IMR-90 (cell line): ENCODE measurements around the gene FZD4. TPM values are rescaled to one million over a fixed set of nuclear protein-coding genes. Genes with fewer than 3 reads are reported as not detected.

Source experiments
- ATAC-seq: fragments of 200-7000 bp; cut with Tn5 transposase; 2 replicates; pipeline ENCODE4 v1.9.1; 2020; ENCODE audit warnings: low read depth, mild to moderate bottlenecking, moderate library complexity
- BruUV-seq: library from RNA; stranded (reverse); fragments of 400-500 nt; replicated peaks from 2 replicates; lab custom pipeline; 2021; lab: Mats Ljungman, UMichigan
- CTCF ChIA-PET: fragments of 300-600 bp; formaldehyde crosslinking; extraction: SDS; loops from one replicate; lab custom pipeline; 2021; ENCODE audit warnings: antibody characterized with exemption; lab: Yijun Ruan, JAX
- POLR2A ChIA-PET: fragments of 300-600 bp; sonication (Branson Sonifier 250); formaldehyde crosslinking; loops from one replicate; lab custom pipeline; 2022; ENCODE audit warnings: antibody characterized with exemption; ENCODE audit not compliant: unreplicated experiment; lab: Charles Lee
- DNase-seq: peaks from one replicate; pipeline ENCODE4 v3.0.0; 2013
- H2AFZ ChIP-seq: replicated peaks from 2 replicates; pipeline ENCODE3; 2013; ENCODE audit warnings: low read length, mild to moderate bottlenecking; ENCODE audit not compliant: poor library complexity
- H2AK5ac ChIP-seq: 2 replicates; pipeline ENCODE4 v1.6.1; 2013; ENCODE audit warnings: low read depth, low read length, inconsistent platforms
- H2AK9ac ChIP-seq: replicated peaks from 2 replicates; pipeline ENCODE3; 2013; ENCODE audit warnings: mild to moderate bottlenecking, low read depth, low read length, moderate library complexity; ENCODE audit not compliant: poor library complexity
- H2BK120ac ChIP-seq: 2 replicates; pipeline ENCODE4 v1.6.1; 2013; ENCODE audit warnings: low read depth, low read length, inconsistent platforms
- H2BK15ac ChIP-seq: 3 replicates; pipeline ENCODE4 v1.6.1; 2013; ENCODE audit warnings: low read depth, low read length, inconsistent platforms
- H2BK20ac ChIP-seq: 2 replicates; pipeline ENCODE4 v1.6.1; 2013; ENCODE audit warnings: low read depth, mild to moderate bottlenecking, inconsistent platforms, low read length, moderate library complexity
- H2BK5ac ChIP-seq: 2 replicates; pipeline ENCODE4 v1.6.1; 2013; ENCODE audit warnings: mild to moderate bottlenecking, low read depth, low read length, inconsistent platforms; ENCODE audit not compliant: poor library complexity, severe bottlenecking
- H3K14ac ChIP-seq: replicated peaks from 2 replicates; pipeline ENCODE4 v1.6.1; 2013; ENCODE audit warnings: low read depth, low read length, inconsistent platforms
- H3K18ac ChIP-seq: 2 replicates; pipeline ENCODE4 v1.6.1; 2013; ENCODE audit warnings: low read depth, low read length, control low read depth
- H3K23ac ChIP-seq: 2 replicates; pipeline ENCODE4 v1.6.1; 2013; ENCODE audit warnings: low read depth, low read length, inconsistent platforms
- H3K27ac ChIP-seq: 2 replicates; pipeline ENCODE4 v1.5.1; 2013; ENCODE audit warnings: mild to moderate bottlenecking, control low read depth, low read length; ENCODE audit not compliant: insufficient read depth
- H3K27me3 ChIP-seq: 2 replicates; pipeline ENCODE4 v1.6.1; 2013; ENCODE audit warnings: low read length; ENCODE audit not compliant: control insufficient read depth, insufficient read depth
- H3K36me3 ChIP-seq: 2 replicates; pipeline ENCODE4 v1.6.1; 2013; ENCODE audit warnings: low read length, mixed read lengths; ENCODE audit not compliant: control insufficient read depth, insufficient read depth
- H3K4ac ChIP-seq: 2 replicates; pipeline ENCODE4 v1.6.1; 2013; ENCODE audit warnings: low read depth, low read length, inconsistent platforms
- H3K4me1 ChIP-seq: 2 replicates; pipeline ENCODE4 v1.6.1; 2013; ENCODE audit warnings: low read length, mixed read lengths; ENCODE audit not compliant: control insufficient read depth, insufficient read depth
- H3K4me2 ChIP-seq: 2 replicates; pipeline ENCODE4 v1.6.1; 2013; ENCODE audit warnings: low read depth, mild to moderate bottlenecking, control low read depth, low read length, moderate library complexity
- H3K4me3 ChIP-seq: 2 replicates; pipeline ENCODE4 v1.5.1; 2013; ENCODE audit warnings: low read depth, mild to moderate bottlenecking, control low read depth, low read length, moderate library complexity; ENCODE audit not compliant: insufficient read depth
- H3K56ac ChIP-seq: 2 replicates; pipeline ENCODE4 v1.6.1; 2013; ENCODE audit warnings: low read length, inconsistent platforms; ENCODE audit not compliant: insufficient read depth; ENCODE audit errors: extremely low read depth
- H3K79me1 ChIP-seq, 2 experiments: 2 replicates each; pipeline ENCODE4 v1.6.1; 2013; ENCODE audit warnings: low read length in 2 of 2, inconsistent platforms in 1 of 2, low read depth in 1 of 2
- H3K9ac ChIP-seq: 2 replicates; pipeline ENCODE4 v1.6.1; 2013; ENCODE audit warnings: low read depth, low read length, control low read depth
- H3K9me1 ChIP-seq: 2 replicates; pipeline ENCODE4 v1.6.1; 2013; ENCODE audit warnings: low read length, inconsistent platforms; ENCODE audit not compliant: insufficient read depth
- H3K9me3 ChIP-seq: 2 replicates; pipeline ENCODE4 v1.6.1; 2013; ENCODE audit warnings: low read length; ENCODE audit not compliant: control insufficient read depth, insufficient read depth
- H4K20me1 ChIP-seq: 2 replicates; pipeline ENCODE4 v1.6.1; 2013; ENCODE audit warnings: low read length, inconsistent platforms; ENCODE audit not compliant: insufficient read depth
- H4K5ac ChIP-seq: 2 replicates; pipeline ENCODE4 v1.6.1; 2013; ENCODE audit warnings: mild to moderate bottlenecking, low read depth, low read length, control low read depth
- H4K8ac ChIP-seq, 2 experiments: 2 replicates each; pipeline ENCODE4 v1.6.1; 2013; ENCODE audit warnings: low read depth in 2 of 2, low read length in 2 of 2, control low read depth in 1 of 2, inconsistent platforms in 1 of 2
- H4K91ac ChIP-seq: 2 replicates; pipeline ENCODE4 v1.6.1; 2013; ENCODE audit warnings: low read depth, low read length, inconsistent platforms; ENCODE audit not compliant: insufficient read depth
- BHLHE40 ChIP-seq: fragments of 150-350 bp; IDR thresholded peaks from 2 replicates; pipeline ENCODE4 v1.6.1; 2016; ENCODE audit warnings: mild to moderate bottlenecking, low read depth, low read length
- CEBPB ChIP-seq: IDR thresholded peaks from 2 replicates; pipeline ENCODE4 v1.6.1; 2012; ENCODE audit warnings: low read depth, low read length, improper control_type of control experiment
- CHD1 ChIP-seq: IDR thresholded peaks from 2 replicates; pipeline ENCODE4 v1.6.1; 2012; ENCODE audit warnings: low read depth, low read length, improper control_type of control experiment
- ELK1 ChIP-seq: fragments of 150-350 bp; IDR thresholded peaks from 2 replicates; pipeline ENCODE4 v1.6.1; 2016; ENCODE audit warnings: low read depth, mild to moderate bottlenecking, low read length, moderate library complexity, borderline replicate concordance
- MAFK ChIP-seq: IDR thresholded peaks from 2 replicates; pipeline ENCODE4 v1.6.1; 2012; ENCODE audit warnings: low read depth, low read length, improper control_type of control experiment
- MAZ ChIP-seq: IDR thresholded peaks from 2 replicates; pipeline ENCODE4 v1.6.1; 2012; ENCODE audit warnings: low read depth, mild to moderate bottlenecking, low read length, improper control_type of control experiment, moderate library complexity, borderline replicate concordance
- MXI1 ChIP-seq: IDR thresholded peaks from 2 replicates; pipeline ENCODE4 v1.6.1; 2012; ENCODE audit warnings: low read depth, mild to moderate bottlenecking, low read length, moderate library complexity, borderline replicate concordance
- NFE2L2 ChIP-seq: fragments of 150-350 bp; IDR thresholded peaks from 2 replicates; pipeline ENCODE4 v1.6.1; 2016; ENCODE audit warnings: low read depth, mild to moderate bottlenecking, low read length
- POLR2A ChIP-seq: IDR thresholded peaks from 2 replicates; pipeline ENCODE4 v1.6.1; 2012; ENCODE audit warnings: mild to moderate bottlenecking, low read depth, low read length
- RAD21 ChIP-seq: IDR thresholded peaks from 2 replicates; pipeline ENCODE4 v1.6.1; 2012; ENCODE audit warnings: low read length, improper control_type of control experiment
- RCOR1 ChIP-seq: IDR thresholded peaks from 2 replicates; pipeline ENCODE4 v1.6.1; 2012; ENCODE audit warnings: mild to moderate bottlenecking, low read length, improper control_type of control experiment; ENCODE audit not compliant: insufficient replicate concordance
- RFX5 ChIP-seq: IDR thresholded peaks from 2 replicates; pipeline ENCODE4 v1.8.0; 2012; ENCODE audit warnings: low read depth, mild to moderate bottlenecking, low read length, moderate library complexity
- SMC3 ChIP-seq: fragments of 150-350 bp; IDR thresholded peaks from 2 replicates; pipeline ENCODE4 v1.6.1; 2016; ENCODE audit warnings: low read depth, mild to moderate bottlenecking, antibody characterized with exemption, low read length, moderate library complexity
- WGBS, 2 experiments: methylation state at CpG; one replicate each; pipeline versions ENCODE4 v1.1.5 to v1.1.7; 2013; ENCODE audit warnings: missing lambda C conversion rate in 2 of 2; ENCODE audit not compliant: insufficient read length in 1 of 2; ENCODE audit errors: extremely low coverage in 2 of 2; 5-methylcytosine and 5-hydroxymethylcytosine counted together
- dilution Hi-C: fragments of 300-500 bp; cut with HindIII; formaldehyde crosslinking; loops from one replicate; pipeline ENCODE4 v1.14.3; 2018; ENCODE audit warnings: low sequenced_read_pairs; ENCODE audit not compliant: unreplicated experiment
- in situ Hi-C: fragments of 300-500 bp; cut with MboI; formaldehyde crosslinking; loops from 3 replicates; pipeline ENCODE4 v1.14.3; 2019; ENCODE audit warnings: low sequenced_read_pairs, inconsistent platforms, mixed read lengths
- intact Hi-C: fragments of 100-400 bp; cut with micrococcal nuclease; formaldehyde crosslinking; loops from 2 replicates; pipeline ENCODE4 v1.10.0; 2022
- polyA plus RNA-seq, 3 experiments: library from polyadenylated mRNA; depleted of rRNA; stranded (reverse); fragments of >200 nt; gene quantifications; 2 replicates each; pipeline ENCODE4 v1.2.3, GENCODE V29; 2012; ENCODE audit warnings: low replicate concordance in 1 of 3
- total RNA-seq: library from RNA; depleted of rRNA; stranded (reverse); fragments of >200 nt; gene quantifications from 2 replicates; pipeline ENCODE4 v1.2.3, GENCODE V29; 2012
- TF ChIP-seq, protein P1 (sequence below): fragments of 150-350 bp; IDR thresholded peaks from 2 replicates; pipeline ENCODE4 v1.6.1; 2017; ENCODE audit warnings: mild to moderate bottlenecking, antibody characterized with exemption, low read length, low read depth
- TF ChIP-seq, protein P2 (sequence below): conservative IDR thresholded peaks from 2 replicates; pipeline ENCODE4 v1.5.1; 2012; ENCODE audit warnings: mild to moderate bottlenecking, low read depth, low read length, improper control_type of control experiment

Gene FZD4
- total and polyA plus RNA-seq, 2 of the 4 experiments (the other 2 are of a cell fraction) = 3.7 to 7.7 TPM

DNA sequence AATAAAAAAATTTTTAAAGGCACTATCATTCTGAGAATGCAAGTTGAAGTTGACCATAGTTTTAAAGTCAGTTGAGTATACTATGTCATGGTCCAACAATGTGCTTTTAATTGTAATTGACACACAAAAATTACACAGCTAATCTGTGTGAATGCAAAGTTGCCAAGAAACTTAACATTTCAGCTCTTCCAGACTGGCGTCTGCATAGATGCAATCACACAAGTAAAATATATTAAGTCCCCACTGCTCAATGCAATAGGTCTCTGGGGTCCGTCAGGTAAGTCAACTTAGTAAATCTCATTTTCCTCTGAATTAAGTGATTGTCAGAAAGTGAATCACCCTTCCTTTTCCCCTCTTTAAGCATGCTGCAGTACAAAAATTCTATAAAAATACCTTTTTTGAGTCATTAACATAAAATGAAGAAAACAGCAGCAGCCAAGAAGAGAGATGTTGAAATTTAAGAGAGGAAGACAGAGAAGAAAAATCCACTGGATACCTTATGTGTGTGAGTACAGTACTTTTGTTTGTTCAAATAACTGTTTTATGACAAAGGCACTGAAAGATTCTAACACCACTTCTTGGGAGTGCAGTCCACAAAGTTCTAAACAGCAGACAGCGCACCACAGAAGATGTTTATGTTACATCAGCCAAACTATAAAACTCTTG lies 5.1 kb downstream of the FZD4 start:
- Histone ChIP-seq H4K8ac (no peak overlapping the region), H2AK9ac (no peak overlapping the region), H3K27ac (no peak overlapping the region), H3K4me3 (no peak overlapping the region), H4K20me1 (no peaks in the 10 kb centered on the region; the same call in 1 of the 2 replicates), H2BK20ac (no peak overlapping the region), H3K23ac (no peak overlapping the region), H2BK15ac (no peak overlapping the region), H2BK120ac (no peak overlapping the region), H3K4me2 (peak overlapping the region; percentile 50), H2AFZ (no peak overlapping the region), H3K4ac (no peak overlapping the region), H3K36me3 (peaks cover 7% of the 10 kb centered on the region), H3K56ac (no peak overlapping the region), H3K14ac (no peak overlapping the region), H3K4me1 (peaks cover 21% of the 10 kb centered on the region), H3K9me1 (peaks cover 8% of the 10 kb centered on the region; the same call in 1 of the 2 replicates), H3K79me1 (peaks cover 9 to 33% of the 10 kb centered on the region in 2 experiments; a peak in 3 of 4 replicates), H4K5ac (no peak overlapping the region), H3K9me3 (no peaks in the 10 kb centered on the region), H3K27me3 (no peaks in the 10 kb centered on the region), H3K9ac (no peak overlapping the region), H2AK5ac (no peak overlapping the region), H3K18ac (no peak overlapping the region), H2BK5ac (peak overlapping the region; percentile 26), H4K91ac (no peak overlapping the region)
- ChIA-PET CTCF (no interaction called here), POLR2A (interaction anchor here (0.7 kb wide), 1 partner anchor 10 kb away, joined by 14 read pairs; no protein-coding TSS in a partner anchor)
- DNase-seq (peak; percentile 77), ATAC-seq (peak; percentile 6; the same call in 1 of the 2 replicates)
- in situ Hi-C loops (loop anchor here (25.0 kb wide), 1 partner anchor 462 kb away; no protein-coding TSS in a partner anchor), dilution Hi-C loops (no loop called here), intact Hi-C loops (no loop called here)
- BruUV-seq = no TSS peak
- no CpG with 5 or more reads among the region's 3 CpGs for WGBS, 2 experiments
- TF ChIP-seq CEBPB (no peak), NFE2L2 (no peak), POLR2A (no peak), CHD1 (no peak), MXI1 (no peak), RFX5 (no peak), RAD21 (no peak), MAZ (no peak), BHLHE40 (no peak), SMC3 (no peak), ELK1 (no peak), MAFK (no peak), RCOR1 (no peak)
- TF ChIP-seq, protein P1, sequence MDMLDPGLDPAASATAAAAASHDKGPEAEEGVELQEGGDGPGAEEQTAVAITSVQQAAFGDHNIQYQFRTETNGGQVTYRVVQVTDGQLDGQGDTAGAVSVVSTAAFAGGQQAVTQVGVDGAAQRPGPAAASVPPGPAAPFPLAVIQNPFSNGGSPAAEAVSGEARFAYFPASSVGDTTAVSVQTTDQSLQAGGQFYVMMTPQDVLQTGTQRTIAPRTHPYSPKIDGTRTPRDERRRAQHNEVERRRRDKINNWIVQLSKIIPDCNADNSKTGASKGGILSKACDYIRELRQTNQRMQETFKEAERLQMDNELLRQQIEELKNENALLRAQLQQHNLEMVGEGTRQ = no peak
- TF ChIP-seq, protein P2, sequence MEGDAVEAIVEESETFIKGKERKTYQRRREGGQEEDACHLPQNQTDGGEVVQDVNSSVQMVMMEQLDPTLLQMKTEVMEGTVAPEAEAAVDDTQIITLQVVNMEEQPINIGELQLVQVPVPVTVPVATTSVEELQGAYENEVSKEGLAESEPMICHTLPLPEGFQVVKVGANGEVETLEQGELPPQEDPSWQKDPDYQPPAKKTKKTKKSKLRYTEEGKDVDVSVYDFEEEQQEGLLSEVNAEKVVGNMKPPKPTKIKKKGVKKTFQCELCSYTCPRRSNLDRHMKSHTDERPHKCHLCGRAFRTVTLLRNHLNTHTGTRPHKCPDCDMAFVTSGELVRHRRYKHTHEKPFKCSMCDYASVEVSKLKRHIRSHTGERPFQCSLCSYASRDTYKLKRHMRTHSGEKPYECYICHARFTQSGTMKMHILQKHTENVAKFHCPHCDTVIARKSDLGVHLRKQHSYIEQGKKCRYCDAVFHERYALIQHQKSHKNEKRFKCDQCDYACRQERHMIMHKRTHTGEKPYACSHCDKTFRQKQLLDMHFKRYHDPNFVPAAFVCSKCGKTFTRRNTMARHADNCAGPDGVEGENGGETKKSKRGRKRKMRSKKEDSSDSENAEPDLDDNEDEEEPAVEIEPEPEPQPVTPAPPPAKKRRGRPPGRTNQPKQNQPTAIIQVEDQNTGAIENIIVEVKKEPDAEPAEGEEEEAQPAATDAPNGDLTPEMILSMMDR = no peak
